Brain pericyte (primary cell): Measurements from ENCODE around the gene OR3A2.
"Not testable (repeated sequence)": the region's sequence is repeated elsewhere in the genome, so short reads cannot be mapped to it uniquely, and the experiment has no call there.

Source experiments
- DNase-seq: peaks from one replicate; pipeline ENCODE4 v3.0.0-alpha.2; 2012; ENCODE audit warnings: low read depth, low spot score

Gene OR3A2

GRCh38 chr17:3293548-3293947, 92.6 kb downstream of the OR3A2 start:
- not testable (repeated sequence) for DNase-seq

GRCh38 chr17:3282901-3283300, 103.2 kb downstream of the OR3A2 start:
- no peak for DNase-seq

GRCh38 chr17:3276126-3276525, 110.0 kb downstream of the OR3A2 start:
- DNase-seq, result no peak

GRCh38 chr17:3271072-3271848, 114.8 kb downstream of the OR3A2 start:
- DNase-seq, result no peak

GRCh38 chr17:3260600-3260999, 125.5 kb downstream of the OR3A2 start:
- DNase-seq, result no peak

- no peak for DNase-seq
These were observed 125.9 kb downstream of the OR3A2 start for GRCh38 chr17:3260163-3260562.

- no peak for DNase-seq
These were observed 129.5 kb downstream of the OR3A2 start for GRCh38 chr17:3256575-3256974.

- DNase-seq, result not testable (repeated sequence)
These were observed 137.1 kb downstream of the OR3A2 start for GRCh38 chr17:3249013-3249412.

GRCh38 chr17:3244841-3245240, 141.3 kb downstream of the OR3A2 start:
- not testable (repeated sequence) for DNase-seq

- DNase-seq, result not testable (repeated sequence)
These were observed 145.1 kb downstream of the OR3A2 start for GRCh38 chr17:3241044-3241443.

- DNase-seq, result not testable (repeated sequence)
These were observed 147.4 kb downstream of the OR3A2 start for GRCh38 chr17:3238685-3239084.

- DNase-seq, result not testable (repeated sequence)
These were observed 153.8 kb downstream of the OR3A2 start for GRCh38 chr17:3232300-3232699.
